ENCODE data around the gene TELO2. TPM values are rescaled to one million over a fixed set of nuclear protein-coding genes. Genes with fewer than 3 reads are reported as not detected.

Gene TELO2
- total RNA-seq, 1 donor from 2014 or later: 26.0 TPM

GRCh38 chr16:1553946-1554825 lies 61.0 kb downstream of the TELO2 start:
- Histone ChIP-seq H3K4me1 (peaks cover 15% of the 10 kb centered on the region), H3K27me3 (no peaks in the 10 kb centered on the region), H3K9me3 (no peaks in the 10 kb centered on the region), H3K36me3 (peaks cover 71% of the 10 kb centered on the region), H3K4me3 (no peak overlapping the region), H3K27ac (no peak overlapping the region)
- TF ChIP-seq CTCF (IDR thresholded peaks at IDR 0.05): no peak
- DNase-seq (no peak), ATAC-seq (no peak)
- intact Hi-C loops (cut with DNase I): loop anchor here (10.0 kb wide), 1 partner anchor 59 kb away; the partner anchor contains the start of gene TELO2

- Histone ChIP-seq H3K27ac (no peak overlapping the region), H3K9me3 (no peaks in the 10 kb centered on the region), H3K4me1 (peaks cover 13% of the 10 kb centered on the region), H3K36me3 (peaks cover 73% of the 10 kb centered on the region), H3K4me3 (no peak overlapping the region), H3K27me3 (no peaks in the 10 kb centered on the region)
- no peak for ATAC-seq
- no peak for DNase-seq
- intact Hi-C loops (cut with DNase I): loop anchor here (10.0 kb wide), 1 partner anchor 60 kb away; the partner anchor contains the start of gene TELO2
- TF ChIP-seq CTCF (IDR thresholded peaks at IDR 0.05): no peak
Observed at GRCh38 chr16:1554826-1555445, 61.8 kb downstream of the TELO2 start.

GRCh38 chr16:1556254-1556653 lies 63.1 kb downstream of the TELO2 start:
- ATAC-seq (peak; percentile 20), DNase-seq (no peak)
- Histone ChIP-seq H3K27ac (no peak overlapping the region), H3K27me3 (no peaks in the 10 kb centered on the region), H3K4me3 (no peak overlapping the region), H3K4me1 (no peaks in the 10 kb centered on the region), H3K9me3 (no peaks in the 10 kb centered on the region), H3K36me3 (peaks cover 82% of the 10 kb centered on the region)
- intact Hi-C loops (cut with DNase I): loop anchor here (10.0 kb wide), 1 partner anchor 61 kb away; the partner anchor contains the start of gene TELO2
- TF ChIP-seq CTCF (IDR thresholded peaks at IDR 0.05): peak; percentile 6

GRCh38 chr16:1557074-1557473 lies 63.9 kb downstream of the TELO2 start:
- Histone ChIP-seq H3K9me3 (no peaks in the 10 kb centered on the region), H3K4me3 (no peak overlapping the region), H3K4me1 (no peaks in the 10 kb centered on the region), H3K27ac (no peak overlapping the region), H3K36me3 (peaks cover 83% of the 10 kb centered on the region), H3K27me3 (no peaks in the 10 kb centered on the region)
- intact Hi-C loops (cut with DNase I): loop anchor here (10.0 kb wide), 1 partner anchor 62 kb away; the partner anchor contains the start of gene TELO2
- DNase-seq (no peak), ATAC-seq (no peak)
- TF ChIP-seq CTCF (IDR thresholded peaks at IDR 0.05): no peak

GRCh38 chr16:1557576-1557975 lies 64.4 kb downstream of the TELO2 start:
- peaks cover 81% of the 10 kb centered on the region for H3K36me3 ChIP-seq
- no peak for ATAC-seq

More at GRCh38 chr16:1557576-1557975, 64.4 kb downstream of the TELO2 start:
- Histone ChIP-seq H3K4me1 (no peaks in the 10 kb centered on the region), H3K4me3 (no peak overlapping the region), H3K27ac (no peak overlapping the region), H3K9me3 (no peaks in the 10 kb centered on the region), H3K27me3 (no peaks in the 10 kb centered on the region)
- DNase-seq: no peak
- no peak for TF ChIP-seq CTCF (IDR thresholded peaks at IDR 0.05)
- intact Hi-C loops (cut with DNase I): loop anchor here (10.0 kb wide), 1 partner anchor 63 kb away; the partner anchor contains the start of gene TELO2
